ENCODE results near the gene LILRB3.
"Not testable (repeated sequence)": the region's sequence is repeated elsewhere in the genome, so short reads cannot be mapped to it uniquely, and the experiment has no call there.

DNA sequence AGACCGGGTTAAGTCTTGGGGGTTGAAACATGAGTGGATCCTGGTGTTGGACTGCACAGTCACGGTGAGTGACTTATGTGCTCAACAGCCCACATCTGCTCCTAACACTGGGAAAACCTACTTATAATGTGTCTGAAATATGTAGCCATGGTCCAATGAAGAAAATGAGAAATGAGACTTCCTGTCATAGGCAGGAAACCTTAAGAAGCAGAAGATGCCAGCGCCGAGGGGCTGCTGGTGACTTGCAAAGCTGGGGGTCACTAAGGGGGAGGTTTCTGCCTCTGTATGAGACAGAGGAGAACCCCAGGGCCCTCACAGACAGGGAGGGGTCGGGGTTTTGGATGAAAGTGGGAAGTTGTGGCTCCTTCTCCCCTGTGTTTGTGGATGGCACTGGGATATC is 49.4 kb upstream of the LILRB3 start:
- TF ChIP-seq, protein P1, sequence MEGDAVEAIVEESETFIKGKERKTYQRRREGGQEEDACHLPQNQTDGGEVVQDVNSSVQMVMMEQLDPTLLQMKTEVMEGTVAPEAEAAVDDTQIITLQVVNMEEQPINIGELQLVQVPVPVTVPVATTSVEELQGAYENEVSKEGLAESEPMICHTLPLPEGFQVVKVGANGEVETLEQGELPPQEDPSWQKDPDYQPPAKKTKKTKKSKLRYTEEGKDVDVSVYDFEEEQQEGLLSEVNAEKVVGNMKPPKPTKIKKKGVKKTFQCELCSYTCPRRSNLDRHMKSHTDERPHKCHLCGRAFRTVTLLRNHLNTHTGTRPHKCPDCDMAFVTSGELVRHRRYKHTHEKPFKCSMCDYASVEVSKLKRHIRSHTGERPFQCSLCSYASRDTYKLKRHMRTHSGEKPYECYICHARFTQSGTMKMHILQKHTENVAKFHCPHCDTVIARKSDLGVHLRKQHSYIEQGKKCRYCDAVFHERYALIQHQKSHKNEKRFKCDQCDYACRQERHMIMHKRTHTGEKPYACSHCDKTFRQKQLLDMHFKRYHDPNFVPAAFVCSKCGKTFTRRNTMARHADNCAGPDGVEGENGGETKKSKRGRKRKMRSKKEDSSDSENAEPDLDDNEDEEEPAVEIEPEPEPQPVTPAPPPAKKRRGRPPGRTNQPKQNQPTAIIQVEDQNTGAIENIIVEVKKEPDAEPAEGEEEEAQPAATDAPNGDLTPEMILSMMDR (IDR thresholded peaks at IDR 0.05): not testable (repeated sequence)
- TF ChIP-seq POLR2A (IDR thresholded peaks at IDR 0.05): not testable (repeated sequence)

All from body of pancreas (tissue), 4 donors.